GM19035 (cell line): ENCODE measurements around the gene CRABP2.

Experiments used
- ATAC-seq: cut with Tn5 transposase; IDR thresholded peaks from one replicate; pipeline ENCODE4 v1.9.1; 2021; ENCODE audit not compliant: unreplicated experiment

CRABP2 gene

GRCh38 chr1:156670791-156671190 lies 34.6 kb downstream of the CRABP2 start:
- ATAC-seq, result no peak

GRCh38 chr1:156670359-156670758 lies 35.0 kb downstream of the CRABP2 start:
- ATAC-seq, result no peak

GRCh38 chr1:156669794-156670193 lies 35.6 kb downstream of the CRABP2 start:
- ATAC-seq, result no peak

- no peak for ATAC-seq
Observed at GRCh38 chr1:156668801-156669637, 36.4 kb downstream of the CRABP2 start.

GRCh38 chr1:156667968-156668709 lies 37.2 kb downstream of the CRABP2 start:
- ATAC-seq, result no peak

GRCh38 chr1:156667610-156667967 lies 37.8 kb downstream of the CRABP2 start:
- no peak for ATAC-seq

- no peak for ATAC-seq
Observed at GRCh38 chr1:156666862-156667609, 38.3 kb downstream of the CRABP2 start.

DNA sequence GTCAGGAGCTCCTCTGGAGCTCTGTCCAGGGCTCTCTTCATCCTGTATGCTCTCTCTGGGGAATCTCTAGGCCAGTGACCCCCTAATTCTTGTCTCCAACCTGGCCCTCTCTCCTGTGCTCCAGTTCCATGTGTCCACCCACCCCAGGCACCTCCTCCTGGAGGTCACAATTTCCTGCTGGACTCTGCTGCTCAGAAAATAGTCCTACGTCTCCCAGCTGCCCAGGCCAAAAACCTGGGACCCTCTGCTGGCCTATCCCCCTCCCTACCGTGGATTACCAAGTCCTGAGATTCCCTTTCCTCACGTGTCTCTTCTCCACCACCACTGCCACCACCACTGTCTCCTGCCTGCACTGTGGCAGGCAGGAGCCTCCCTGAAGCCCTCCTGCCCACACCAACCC lies 39.8 kb downstream of the CRABP2 start:
- ATAC-seq, result no peak

GRCh38 chr1:156664767-156665411 lies 40.5 kb downstream of the CRABP2 start:
- ATAC-seq, result no peak

GRCh38 chr1:156664046-156664766 lies 41.2 kb downstream of the CRABP2 start:
- ATAC-seq, result no peak

GRCh38 chr1:156663178-156663577 lies 42.2 kb downstream of the CRABP2 start:
- ATAC-seq, result no peak

GRCh38 chr1:156662800-156663055 lies 42.7 kb downstream of the CRABP2 start:
- no peak for ATAC-seq

DNA sequence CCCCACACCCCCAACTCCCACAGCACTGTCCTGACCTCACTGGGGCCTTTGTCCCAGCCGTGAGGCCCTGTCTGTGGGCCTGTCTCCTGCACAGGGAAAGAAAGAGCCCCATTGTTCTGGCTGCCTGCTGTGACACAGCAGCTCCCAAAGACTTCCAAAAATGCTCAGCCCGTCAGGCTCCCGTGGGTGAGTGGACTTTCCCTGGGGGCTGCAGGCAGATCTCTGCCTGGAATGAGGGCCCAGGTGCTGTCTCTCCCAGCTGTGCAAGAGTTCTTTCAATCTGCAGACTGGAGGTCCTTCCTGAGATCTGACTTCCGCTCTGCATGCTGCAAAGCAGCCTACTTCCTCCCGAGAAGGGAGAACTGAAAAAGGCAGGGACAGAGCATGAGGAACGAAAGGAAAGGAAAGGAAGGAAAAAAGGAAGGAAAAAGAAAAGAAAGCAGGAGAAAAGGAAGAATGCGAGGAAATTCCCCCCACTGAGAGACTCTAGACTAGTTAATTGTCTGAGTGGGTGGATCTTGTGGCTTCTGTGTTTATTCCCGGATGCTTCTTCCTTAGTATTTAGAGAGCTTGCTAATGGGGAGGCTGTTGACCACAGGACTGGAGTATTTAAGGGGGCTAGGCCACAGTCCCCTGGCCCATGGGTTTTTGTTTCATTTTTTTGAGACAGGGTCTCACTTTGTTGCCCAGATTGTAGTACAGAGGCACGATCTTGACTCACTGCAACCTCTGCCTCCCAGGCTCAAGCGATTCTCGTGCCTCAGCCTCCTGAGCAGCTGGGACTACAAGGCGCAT lies 43.2 kb downstream of the CRABP2 start:
- ATAC-seq, result no peak

GRCh38 chr1:156660752-156661112 lies 44.7 kb downstream of the CRABP2 start:
- no peak for ATAC-seq

DNA sequence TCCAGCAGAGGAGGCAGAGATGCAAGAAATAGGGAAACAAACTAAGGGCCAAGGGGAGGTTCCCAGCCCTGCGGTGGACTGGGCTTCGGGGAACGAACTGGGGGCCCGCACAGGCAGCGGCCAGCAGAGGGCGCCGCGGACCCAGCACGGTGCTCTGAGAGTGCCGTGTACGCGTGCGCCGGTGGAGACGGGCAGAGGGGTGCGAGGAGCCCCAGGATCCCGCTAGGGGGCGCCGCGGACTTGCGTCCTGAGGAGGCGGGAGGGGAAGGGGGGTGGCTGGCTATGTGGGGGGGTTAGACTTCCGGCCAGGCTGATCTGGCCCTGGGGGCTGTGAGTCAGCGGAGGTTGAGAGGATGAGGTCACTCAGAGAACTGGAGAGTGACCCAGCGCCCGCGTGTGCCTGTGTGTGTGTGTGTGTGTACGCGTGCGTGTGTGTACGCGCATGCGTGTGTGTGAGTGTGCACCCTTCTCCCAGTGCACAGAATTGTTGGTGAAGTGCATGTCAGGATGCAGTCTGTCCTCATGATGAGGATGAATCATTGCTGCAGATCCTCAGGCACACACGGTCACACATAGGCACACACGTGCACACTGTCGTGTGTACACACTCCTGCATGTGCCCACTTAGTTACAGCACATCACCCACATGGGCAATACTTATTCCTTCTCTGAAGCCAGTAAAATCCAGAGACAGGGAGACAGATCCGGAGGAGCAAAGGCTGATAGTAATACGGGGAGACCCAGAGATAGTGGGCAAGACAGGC lies 45.2 kb downstream of the CRABP2 start:
- ATAC-seq, result peak; percentile 62

- ATAC-seq, result no peak
Observed at GRCh38 chr1:156659661-156659987, 45.8 kb downstream of the CRABP2 start.

DNA sequence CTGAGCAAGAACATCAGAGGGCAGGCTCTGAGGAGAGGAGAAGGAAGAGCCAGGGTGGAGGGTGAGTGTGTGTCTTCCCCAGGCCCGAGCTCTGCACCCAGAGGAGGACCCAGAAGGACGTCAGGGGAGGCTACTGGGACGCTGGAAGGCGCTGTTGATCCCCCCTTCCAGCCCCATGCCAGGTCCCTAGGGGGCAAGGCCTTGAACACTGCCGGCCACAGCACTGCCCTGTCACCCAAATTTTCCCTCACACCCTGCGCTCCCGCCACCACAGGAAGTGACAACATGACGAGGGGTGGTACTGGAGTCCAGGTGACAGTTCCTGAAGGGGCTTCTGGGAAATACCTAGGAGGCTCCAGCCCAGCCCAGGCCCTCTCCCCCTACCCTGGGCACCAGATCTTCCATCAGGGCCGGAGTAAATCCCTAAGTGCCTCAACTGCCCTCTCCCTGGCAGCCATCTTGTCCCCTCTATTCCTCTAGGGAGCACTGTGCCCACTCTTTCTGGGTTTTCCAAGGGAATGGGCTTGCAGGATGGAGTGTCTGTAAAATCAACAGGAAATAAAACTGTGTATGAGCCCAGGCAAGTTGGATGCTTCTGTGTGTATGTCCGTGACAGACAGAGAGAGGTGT lies 46.3 kb downstream of the CRABP2 start:
- no peak for ATAC-seq

- ATAC-seq, result no peak
Observed at GRCh38 chr1:156658496-156658895, 46.9 kb downstream of the CRABP2 start.

DNA sequence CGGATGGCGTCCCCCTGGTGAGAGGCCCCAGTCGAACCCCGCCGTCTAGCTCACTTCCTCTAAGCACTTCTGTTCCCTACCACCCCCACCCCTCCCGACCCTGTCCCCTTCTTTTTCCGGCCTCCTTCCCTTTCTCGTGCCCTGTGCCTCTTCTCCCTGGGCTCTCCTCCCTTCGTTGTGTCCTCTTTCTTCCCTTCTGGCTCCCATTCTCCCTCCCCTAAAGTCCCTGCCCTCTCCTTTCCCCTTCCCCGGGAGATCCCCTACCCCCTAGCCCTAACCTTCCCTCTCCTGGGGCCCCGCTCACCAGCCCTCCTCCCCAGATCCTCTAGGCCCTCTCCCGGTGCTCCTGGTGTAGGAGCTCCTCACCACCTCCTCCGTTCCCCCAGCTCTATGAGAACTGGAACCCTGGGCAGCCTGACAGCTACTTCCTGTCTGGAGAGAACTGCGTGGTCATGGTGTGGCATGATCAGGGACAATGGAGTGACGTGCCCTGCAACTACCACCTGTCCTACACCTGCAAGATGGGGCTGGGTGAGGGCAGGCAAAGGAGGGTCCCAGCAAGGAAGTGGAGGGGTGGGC lies 47.6 kb downstream of the CRABP2 start:
- no peak for ATAC-seq
